Spleen (tissue), 7 donors: ENCODE data around the gene SEC22A.

Source experiments
- CTCF ChIP-seq, 11 experiments: fragments of 200-600 bp in 7 of 11; fragments of 450-650 bp in 4 of 11; sonication (generic) in 4 of 11; IDR thresholded peaks in 8 of 11; conservative IDR thresholded peaks in 3 of 11; 1 replicate in 7 of 11; 2 replicates in 4 of 11; pipeline versions ENCODE4 v1.4.0 to v1.8.0; 2016 to 2021; ENCODE audit warnings: antibody characterized with exemption in 11 of 11, inconsistent platforms in 4 of 11, mild to moderate bottlenecking in 1 of 11
- POLR2AphosphoS5 ChIP-seq, 3 donors: sonication (generic); formaldehyde crosslinking; IDR thresholded peaks; one replicate each; pipeline ENCODE4 v1.5.1; 2017; ENCODE audit warnings: antibody characterized with exemption in 3 of 3
- donor health status: DM: no; HTN: no; CAD: no; lungs with moderate emphysema.
- donor health status: DM: no; HTN: no; CAD: no.
- donor health status: DM: no; HTN: no; CAD: no.

GRCh38 chr3:123168122-123168521 is 33.6 kb upstream of the SEC22A start:
- TF ChIP-seq POLR2AphosphoS5 (IDR thresholded peaks at IDR 0.05) (no peak), CTCF (IDR thresholded peaks at IDR 0.05 in 8 of 11, conservative IDR thresholded peaks at IDR 0.05 in 3 of 11) (no peak)
